ENCODE measurements around the gene CDH4. TPM values are rescaled to one million over a fixed set of nuclear protein-coding genes. Genes with fewer than 3 reads are reported as not detected.

CDH4 gene
- total RNA-seq, 1 donor from 2014 or later: 2.2 TPM

DNA sequence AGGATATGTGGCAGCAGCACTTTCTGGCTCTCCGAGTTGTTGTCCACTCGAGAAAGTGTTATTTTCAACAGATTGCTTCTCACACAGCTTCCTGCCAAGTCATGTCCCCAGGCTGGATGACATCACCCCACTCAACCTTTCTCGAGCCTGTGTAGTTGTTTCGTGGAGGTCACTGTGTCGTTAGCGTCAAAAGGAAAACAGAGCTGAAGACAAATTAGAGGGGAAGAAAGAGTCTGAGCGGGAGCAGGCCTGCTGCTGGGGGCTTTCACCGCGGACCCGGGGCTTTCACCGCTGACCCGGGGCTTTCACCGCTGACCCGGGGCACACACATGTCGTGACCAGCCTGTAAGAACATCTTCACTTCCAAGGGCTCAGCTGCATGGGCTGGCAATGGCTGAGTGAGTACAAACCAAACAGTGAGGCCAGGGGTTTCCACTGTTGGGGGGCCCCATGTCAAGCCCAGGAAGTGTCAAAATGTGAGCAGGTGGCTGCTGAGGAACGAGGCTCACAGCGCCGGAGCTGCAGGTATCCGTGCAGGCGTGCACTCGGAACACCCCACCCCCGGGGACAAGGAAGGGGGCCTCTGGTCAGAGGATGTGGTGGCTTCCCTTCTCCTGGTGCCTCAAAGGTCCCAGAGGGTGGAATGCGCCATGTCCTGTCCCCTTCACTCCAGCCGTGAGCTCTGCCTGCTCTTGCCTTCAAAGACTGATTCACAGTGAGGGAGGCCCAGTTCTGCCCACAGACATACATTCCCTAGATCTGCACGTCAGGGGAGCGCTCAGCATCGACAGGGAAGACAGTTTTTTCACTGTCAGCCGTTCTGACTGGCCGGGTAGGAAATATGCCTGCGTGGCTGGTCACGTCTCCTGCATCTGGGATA, 447.7 kb downstream of the CDH4 start:
- DNase-seq (ENCODE audit: low spot score): no peak
- intact Hi-C loops (cut with DNase I): no loop called here
- peak; percentile 54 for ATAC-seq

DNA sequence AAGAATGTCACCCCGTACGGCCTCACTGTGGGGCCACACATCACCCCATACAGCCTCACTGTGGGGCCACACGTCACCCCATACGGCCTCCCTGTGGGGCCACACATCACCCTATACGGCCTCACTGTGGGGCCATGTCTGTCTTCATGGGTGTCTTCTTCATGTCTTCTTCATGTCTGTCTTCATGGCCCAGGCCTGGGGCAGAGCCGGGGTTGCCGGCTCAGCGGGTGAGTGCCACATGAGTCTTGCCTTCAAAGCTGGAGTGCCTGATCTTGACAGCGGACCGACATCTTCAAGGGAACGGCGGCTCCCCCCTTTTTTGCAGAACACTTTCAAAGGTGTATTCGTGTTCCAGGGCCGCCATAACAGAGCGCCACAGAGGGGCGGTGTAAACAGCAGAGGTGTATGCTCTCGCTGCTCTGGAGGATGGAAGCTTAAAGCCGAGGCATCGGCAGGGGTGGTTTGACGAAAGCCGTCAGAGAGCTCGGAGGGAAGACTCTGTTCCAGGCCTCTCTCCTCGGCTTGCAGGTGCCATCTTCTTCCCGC, 448.6 kb downstream of the CDH4 start:
- intact Hi-C loops (cut with DNase I): no loop called here
- no peak for ATAC-seq
- DNase-seq (ENCODE audit: low spot score): no peak

DNA sequence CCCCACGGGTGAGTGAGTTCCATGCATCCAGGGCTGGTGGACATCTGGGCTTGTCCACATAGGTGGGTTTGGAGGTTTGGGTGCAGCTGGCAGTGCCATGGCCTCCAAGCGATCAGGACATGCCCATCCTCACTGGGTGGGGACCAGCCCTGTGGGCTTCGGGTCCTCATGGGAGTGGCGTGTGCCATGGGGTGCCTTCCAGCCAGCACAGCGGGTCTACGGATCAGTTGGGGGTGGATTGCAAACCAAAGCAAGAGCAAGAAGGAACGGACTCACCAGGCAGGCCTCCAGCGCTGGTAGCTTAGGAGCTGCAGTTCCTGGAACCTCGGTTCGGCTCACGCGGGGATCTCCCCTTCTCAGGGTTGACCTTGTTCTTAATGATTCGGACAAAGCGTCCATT, 449.3 kb downstream of the CDH4 start:
- intact Hi-C loops (cut with DNase I): no loop called here
- DNase-seq (ENCODE audit: low spot score) (no peak), ATAC-seq (no peak)

DNA sequence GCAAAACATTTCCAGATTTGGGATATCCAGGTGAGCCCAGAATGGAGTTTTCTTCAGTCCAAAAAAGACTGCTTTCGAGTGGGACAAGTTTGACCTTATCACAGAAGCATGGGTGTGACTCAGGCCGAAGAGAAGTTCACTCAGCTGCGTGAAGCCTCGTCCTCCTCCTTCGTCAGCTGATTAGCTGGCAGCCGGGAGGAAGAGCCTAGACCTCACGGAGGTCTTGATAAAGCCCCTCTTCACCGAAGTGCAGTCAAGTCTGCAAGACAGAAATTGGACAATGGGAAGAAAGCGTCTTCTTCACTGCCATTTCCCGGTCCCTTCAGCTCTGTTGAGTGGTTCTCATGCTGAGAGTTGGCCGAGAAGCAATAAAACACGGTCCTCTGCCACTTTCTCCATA, 449.7 kb downstream of the CDH4 start:
- intact Hi-C loops (cut with DNase I): no loop called here
- ATAC-seq: no peak
- DNase-seq (ENCODE audit: low spot score): no peak

DNA sequence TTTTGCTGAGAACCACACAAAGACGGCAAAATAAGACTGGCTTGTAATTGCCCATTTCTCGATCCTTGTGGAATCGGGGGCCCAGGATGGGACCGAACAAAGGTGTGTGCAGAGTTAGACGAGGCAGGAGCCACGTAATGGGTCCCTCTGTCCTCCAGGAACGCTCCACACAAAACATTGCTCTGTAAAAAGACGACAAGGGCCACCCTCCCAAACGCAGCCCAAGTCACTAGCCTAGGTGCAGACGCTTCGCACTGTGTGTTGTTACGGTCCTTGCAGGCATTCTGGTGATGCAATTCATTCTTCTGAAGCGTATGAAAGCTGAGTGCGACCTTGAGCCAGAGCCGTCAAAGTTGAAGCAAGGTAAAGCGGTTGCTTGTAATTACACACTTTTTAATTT, 450.2 kb downstream of the CDH4 start:
- no peak for DNase-seq (ENCODE audit: low spot score)
- ATAC-seq: no peak
- intact Hi-C loops (cut with DNase I): no loop called here

DNA sequence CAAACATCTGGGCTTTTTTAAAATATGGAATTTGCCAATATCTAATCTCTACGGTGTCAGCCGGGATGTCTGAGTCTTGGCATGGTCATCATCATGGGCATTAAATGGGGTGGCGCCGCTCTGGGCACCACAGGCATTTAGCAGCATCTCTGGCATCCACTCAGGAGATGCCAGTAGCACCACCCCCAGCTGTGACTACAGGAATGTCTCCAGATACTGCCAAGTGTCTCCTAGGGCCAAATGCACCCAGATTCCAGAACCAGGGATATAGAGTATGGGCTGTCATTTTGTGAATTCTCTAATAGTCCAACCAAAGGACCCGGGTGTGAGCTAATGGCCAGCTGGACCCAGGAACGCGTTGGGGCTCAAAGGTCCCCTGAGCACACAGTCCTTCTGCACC, 452.6 kb downstream of the CDH4 start:
- intact Hi-C loops (cut with DNase I): no loop called here
- no peak for ATAC-seq
- DNase-seq (ENCODE audit: low spot score): no peak

DNA sequence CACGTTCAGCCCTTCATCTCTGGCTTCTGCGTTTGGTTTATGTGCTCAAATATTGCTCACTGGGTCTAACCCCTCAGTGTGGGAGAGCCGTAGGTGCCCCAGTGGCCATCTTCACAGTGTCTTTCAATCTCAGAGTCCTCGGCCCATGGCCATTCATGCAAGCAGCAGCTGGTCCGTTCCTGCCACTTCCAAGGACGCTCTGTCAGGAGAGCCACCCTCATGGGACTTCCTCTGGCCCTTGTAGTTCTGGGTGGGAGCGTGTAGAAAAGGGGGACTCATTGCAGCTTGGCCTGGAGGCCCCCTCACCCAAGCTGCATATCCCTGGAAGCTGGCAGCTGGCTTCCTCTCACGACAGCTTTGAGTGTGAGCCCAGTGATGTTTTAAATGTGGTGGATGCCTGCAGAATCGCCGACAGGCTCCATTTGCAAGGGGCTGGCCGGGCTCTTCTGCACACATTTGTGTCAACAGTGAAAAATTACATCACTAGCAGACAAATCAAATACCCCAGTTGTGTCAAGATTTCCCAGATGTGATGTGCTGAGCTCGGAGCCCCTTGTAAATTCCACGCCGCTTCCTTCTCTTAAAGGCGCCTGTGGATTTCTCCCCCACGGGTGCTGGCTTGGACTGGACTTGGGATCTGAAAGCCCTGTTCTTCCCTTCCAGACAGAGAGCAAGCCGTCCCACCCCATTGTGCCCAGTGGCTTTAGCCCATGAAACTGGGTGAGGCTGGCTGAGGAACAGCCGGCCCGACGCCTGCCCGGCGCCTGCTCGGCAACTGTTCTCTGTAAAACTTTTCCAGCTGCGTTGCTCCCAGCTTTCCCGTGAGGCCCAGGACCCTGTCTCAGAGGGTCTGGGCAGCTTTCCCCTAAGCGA, 453.6 kb downstream of the CDH4 start:
- DNase-seq (ENCODE audit: low spot score): no peak

DNA sequence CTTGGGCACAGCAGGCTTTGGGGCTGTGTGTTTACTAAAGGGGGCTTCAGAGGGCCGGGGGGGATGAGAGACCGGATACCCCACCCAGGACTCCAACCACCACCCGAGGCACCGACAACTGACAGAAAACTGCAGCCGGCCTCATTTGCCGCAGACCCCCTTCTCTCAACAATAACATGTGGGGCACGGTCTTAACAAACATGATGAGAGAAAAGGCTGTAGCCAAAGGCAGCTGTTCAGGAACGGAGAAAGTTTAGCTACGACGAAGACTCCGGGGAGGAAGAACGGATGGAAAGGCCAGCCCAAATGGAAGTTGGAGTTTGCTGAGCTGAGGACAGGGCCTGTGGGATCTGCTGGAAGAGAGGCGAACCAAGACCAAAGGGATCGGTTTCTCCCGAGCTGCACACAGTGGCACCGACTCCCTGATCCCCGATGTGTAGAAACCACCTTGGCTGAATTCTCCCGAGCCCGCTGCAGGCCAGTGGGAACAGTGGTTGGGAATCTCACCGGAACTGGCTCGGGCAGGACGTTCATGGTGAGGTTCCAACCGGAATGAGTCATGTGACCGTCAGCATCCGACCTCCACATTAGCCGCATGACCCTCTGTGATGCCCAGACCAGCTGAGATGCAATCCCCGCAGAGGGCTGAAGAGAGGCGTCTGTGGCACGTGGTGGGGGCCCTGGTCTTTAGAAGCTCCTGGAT, 454.3 kb downstream of the CDH4 start:
- DNase-seq (ENCODE audit: low spot score) (no peak), ATAC-seq (no peak)
- intact Hi-C loops (cut with DNase I): no loop called here

More for the DNA sequence above, 453.6 kb downstream of the CDH4 start:
- no peak for ATAC-seq
- intact Hi-C loops (cut with DNase I): no loop called here

DNA sequence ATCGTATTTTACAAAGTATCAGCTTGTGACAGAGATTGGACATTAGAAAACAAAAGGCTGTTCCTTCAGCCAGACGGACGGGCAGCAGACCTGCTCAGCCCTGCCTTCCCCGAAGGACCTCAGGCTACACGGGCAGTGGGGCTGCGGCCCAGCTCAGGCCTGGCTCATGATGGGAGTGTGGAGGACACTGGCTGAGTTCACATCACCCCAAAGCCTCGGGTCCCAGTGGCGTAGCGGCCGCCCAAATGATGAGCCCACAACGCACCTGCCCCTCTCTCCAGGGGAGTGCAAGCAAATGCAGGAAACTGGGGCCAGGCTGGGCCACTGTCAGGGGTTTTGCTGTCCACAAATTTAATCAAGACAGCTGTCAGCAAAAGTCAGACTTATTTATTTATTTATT, 456.8 kb downstream of the CDH4 start:
- ATAC-seq (no peak), DNase-seq (ENCODE audit: low spot score) (no peak)
- intact Hi-C loops (cut with DNase I): no loop called here

DNA sequence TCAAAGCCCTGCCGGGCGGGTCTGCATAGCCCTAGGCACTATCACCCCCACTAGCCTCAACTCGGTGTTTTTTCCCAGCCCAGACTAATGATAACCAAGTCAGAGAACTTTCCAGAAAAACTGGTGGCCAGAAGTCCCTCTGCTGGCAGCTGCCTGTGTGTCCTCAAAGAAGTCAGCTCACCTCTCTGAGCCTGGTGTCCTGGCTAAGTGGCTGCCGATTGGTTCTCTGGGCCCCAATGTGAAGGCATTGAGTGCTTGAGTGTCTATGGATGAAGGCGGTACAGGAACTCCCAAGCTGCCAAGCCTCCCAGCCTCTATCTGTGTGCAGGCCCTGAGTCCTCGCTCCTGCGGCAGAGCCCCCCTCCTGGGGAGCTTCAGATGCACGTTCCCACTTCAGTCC, 458.0 kb downstream of the CDH4 start:
- ATAC-seq: no peak

DNA sequence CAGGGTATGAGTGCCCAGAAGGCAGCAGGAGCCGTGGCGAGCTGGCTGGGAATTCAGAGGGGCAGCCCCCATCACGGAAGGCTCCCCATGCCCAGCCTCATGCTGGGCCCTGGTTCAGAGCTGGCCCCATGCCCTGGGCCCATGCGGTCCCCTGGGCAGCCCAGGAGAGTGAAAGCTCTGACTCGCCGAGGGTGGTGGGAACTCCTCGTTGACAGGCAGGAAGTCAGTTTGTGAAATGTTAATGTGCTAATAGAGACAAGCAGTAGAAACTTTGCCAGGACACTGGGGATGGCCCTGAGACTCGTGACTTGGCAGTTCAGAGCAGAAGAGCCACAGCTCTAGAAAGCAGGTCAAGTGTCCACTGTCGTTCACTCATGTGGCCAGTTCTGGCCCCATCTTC, 460.6 kb downstream of the CDH4 start:
- intact Hi-C loops (cut with DNase I): no loop called here
- no peak for ATAC-seq
- DNase-seq (ENCODE audit: low spot score): no peak

More for the DNA sequence above, 458.0 kb downstream of the CDH4 start:
- intact Hi-C loops (cut with DNase I): no loop called here
- no peak for DNase-seq (ENCODE audit: low spot score)

DNA sequence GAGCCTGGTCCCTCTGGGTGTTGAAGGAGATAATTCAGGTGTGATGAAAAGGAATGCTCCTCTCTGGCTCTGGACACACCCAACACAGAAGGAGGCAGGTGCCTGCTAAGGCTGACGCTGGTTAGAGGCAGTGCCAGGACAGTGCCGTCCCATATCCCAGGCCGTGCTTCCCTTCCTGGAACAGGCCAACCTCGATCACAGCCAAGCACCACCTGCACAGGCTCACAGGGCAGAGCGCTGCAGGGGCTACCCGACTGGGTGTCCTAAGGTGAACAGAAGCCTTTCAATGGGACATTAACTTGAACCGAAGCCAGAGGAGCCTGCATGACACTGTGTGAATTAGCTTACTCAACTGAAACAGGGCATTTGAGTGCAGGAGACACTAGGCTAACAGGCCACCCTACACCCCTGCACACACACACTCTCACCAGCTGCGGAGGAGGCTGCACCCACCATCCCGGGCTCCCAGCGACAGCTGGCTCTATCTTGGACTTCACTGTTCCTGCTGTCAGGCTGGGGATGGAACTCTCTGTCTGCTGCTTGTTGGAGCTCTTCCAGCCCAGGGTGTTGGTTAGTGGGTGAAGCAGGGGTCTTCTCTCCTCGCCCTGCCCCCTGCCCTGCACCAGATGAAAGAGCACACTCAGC, 466.4 kb downstream of the CDH4 start:
- DNase-seq (ENCODE audit: low spot score) (no peak), ATAC-seq (no peak)
- intact Hi-C loops (cut with DNase I): no loop called here

DNA sequence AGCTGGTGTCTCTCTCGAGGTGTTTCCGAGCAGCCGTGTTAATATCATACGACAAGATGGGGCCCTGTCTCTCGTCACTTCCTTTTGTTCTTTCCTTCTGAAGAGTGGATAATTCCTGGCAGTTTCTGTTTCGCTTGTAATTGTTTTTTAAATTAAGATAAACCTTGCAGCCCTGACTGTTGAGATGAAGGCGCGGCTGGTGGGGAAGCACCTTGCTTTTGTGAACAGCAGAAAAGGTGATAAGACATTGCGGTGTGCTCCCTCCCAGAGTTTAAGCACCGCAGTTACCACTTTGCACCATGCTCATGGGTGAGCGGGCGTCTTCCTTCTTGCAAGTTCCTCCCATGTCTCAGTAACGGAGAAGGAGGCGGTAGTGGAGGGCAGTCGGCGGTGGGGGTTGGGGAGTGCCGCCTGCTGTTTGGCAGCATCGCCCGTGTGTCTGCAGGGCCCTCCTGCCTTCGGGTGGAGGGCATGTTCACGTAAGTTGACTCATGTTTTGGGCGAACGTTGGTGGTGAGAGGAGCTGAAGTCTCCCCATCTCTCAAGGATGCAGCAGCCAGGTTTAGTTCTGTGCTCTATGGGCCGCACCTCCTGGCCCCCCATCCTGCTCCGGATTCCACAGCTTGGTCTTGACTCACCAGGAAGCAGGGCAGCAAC, 467.8 kb downstream of the CDH4 start:
- ATAC-seq (no peak), DNase-seq (ENCODE audit: low spot score) (no peak)
- intact Hi-C loops (cut with DNase I): no loop called here

DNA sequence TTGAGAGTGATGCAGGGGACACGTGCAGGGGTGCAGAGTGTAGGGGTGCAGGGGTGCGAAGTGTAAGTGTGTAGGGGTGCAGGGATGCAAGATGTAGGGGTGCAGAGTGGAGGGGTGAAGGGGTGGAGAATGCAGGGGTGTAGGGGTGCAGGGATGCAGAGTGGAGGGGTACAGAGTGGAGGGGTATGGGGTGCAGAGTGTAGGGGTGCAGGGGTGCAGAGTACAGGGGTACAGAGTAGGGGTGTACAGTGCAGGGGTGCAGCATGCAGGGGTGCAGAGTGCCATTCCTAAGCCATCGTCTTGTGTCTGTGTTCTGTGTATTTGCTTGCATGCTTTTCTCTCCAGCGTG, 468.3 kb downstream of the CDH4 start:
- intact Hi-C loops (cut with DNase I): no loop called here

DNA sequence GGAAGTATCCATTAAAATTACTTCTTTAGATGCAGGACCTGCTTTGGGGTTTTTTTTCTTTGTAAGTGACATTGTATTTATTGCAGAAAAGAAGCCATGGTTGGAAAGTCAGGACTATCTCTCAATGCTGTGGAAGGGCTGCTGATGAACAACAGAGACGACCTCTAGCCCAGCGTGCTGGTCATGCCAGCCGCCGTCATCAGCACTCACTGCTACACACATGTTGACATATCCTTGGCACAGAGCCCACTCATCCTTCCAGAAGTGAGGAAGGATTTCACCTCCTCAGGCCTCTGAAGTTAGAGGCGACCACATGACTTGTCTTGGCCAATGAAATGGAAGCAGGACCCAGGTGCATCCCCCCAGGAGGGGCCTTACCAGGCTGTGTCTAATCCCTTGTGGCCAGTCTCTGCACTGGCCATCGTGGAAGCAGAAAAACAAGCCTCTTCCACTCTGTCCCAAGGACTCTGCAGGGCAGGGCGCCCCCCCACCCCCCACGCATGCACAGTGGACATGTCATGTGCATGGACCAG, 470.2 kb downstream of the CDH4 start:
- DNase-seq (ENCODE audit: low spot score): no peak
- no peak for ATAC-seq
- intact Hi-C loops (cut with DNase I): no loop called here

More for the DNA sequence above, 468.3 kb downstream of the CDH4 start:
- no peak for DNase-seq (ENCODE audit: low spot score)
- no peak for ATAC-seq

DNA sequence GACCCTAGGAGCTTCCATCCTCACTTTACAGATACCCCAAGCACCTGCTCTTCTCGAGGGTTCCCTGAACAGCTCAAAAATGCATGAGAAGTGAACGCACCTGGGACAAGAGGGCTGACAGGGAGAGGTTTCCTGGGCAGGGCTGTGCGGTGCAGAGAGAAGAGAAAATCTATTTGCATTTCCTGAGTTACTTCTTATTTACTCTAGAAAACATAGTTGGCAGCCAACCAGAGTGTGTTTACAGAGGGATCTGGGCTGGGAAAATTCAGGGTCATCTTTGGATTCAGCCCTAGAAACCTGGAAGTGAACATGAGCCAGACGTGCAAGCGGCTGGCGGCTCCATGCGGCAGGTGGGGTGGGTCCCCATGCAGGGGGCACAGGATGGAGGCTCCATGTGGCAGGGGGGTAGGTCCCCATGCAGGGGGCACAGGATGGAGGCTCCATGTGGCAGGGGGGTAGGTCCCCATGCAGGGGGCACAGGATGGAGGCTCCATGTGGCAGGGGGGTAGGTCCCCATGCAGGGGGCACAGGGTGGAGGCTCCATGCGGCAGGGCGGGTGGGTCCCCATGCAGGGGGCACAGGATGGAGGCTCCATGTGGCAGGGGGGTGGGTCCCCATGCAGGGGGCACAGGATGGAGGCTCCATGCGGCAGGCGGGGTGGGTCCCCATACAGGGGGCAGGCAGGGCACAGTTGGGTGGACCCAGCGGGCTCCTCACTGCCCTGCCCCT, 471.6 kb downstream of the CDH4 start:
- no peak for ATAC-seq

DNA sequence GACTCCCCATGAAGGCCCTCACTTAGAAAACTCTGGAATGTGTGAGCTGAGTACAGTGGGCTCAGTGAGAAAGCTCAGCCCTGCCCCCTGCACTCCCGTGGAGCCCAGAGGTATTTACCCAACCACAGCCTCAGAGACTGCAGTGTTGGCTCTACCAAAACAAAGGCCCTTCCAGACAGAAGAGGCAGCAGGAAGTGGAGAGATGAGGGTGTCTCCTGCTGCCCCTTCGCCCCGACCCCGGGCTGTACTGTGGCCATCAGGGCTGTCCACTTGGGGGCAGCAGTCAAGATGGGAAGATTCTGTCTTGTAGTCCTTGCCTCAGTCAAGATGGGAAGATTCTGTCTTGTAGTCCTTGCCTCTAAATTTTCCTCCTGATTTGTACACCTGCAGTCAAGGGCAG, 472.3 kb downstream of the CDH4 start:
- intact Hi-C loops (cut with DNase I): no loop called here
- ATAC-seq (no peak), DNase-seq (ENCODE audit: low spot score) (no peak)

More for the DNA sequence above, 471.6 kb downstream of the CDH4 start:
- intact Hi-C loops (cut with DNase I): no loop called here
- no peak for DNase-seq (ENCODE audit: low spot score)

DNA sequence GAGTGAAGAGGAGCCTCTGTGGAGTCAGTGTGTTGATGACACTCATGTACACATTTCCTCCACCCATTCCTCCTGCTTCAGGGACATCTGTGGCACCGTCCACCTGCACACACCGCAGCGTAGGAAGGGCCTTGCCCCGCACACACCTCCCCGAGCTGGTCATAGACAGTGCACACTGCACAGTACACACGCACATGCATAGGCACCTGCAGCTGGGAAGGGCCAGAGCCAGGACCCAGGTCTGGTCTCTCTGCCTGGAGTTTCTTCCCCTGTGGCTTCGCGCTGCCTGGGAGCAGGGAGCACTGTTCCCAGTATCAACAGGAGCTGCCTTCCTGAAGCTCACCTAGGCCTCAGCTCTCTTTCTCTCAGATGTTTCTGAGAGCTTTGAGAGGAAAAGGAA, 473.1 kb downstream of the CDH4 start:
- DNase-seq (ENCODE audit: low spot score): no peak
- no peak for ATAC-seq
- intact Hi-C loops (cut with DNase I): no loop called here
